SJSA1 (cell line): Measurements from ENCODE around the gene CAMTA2. TPM values are rescaled to one million over a fixed set of nuclear protein-coding genes. Genes with fewer than 3 reads are reported as not detected.

ENCODE experiments used
- DNase-seq, 2 experiments: peaks; one replicate each; pipeline ENCODE4 v3.0.0-alpha.2; 2015 to 2020; ENCODE audit warnings: low spot score in 2 of 2, low read depth in 1 of 2
- H3K27ac ChIP-seq: fragments of 250-450 bp; sonication (Bioruptor Pico); 2 replicates; pipeline ENCODE4 v1.5.1; 2020; ENCODE audit warnings: mild to moderate bottlenecking, moderate library complexity
- H3K27me3 ChIP-seq: fragments of 250-450 bp; sonication (Bioruptor Pico); replicated peaks from 2 replicates; pipeline ENCODE4 v1.5.1; 2020; ENCODE audit warnings: mild to moderate bottlenecking, moderate library complexity
- H3K36me3 ChIP-seq: fragments of 250-450 bp; sonication (Bioruptor Pico); 2 replicates; pipeline ENCODE4 v1.5.1; 2020; ENCODE audit warnings: mild to moderate bottlenecking
- H3K4me1 ChIP-seq: fragments of 250-450 bp; sonication (Bioruptor Pico); replicated peaks from 2 replicates; pipeline ENCODE4 v1.6.1; 2021; ENCODE audit warnings: mild to moderate bottlenecking
- H3K4me3 ChIP-seq: fragments of 250-450 bp; sonication (Bioruptor Pico); 2 replicates; pipeline ENCODE4 v1.5.1; 2020; ENCODE audit warnings: mild to moderate bottlenecking
- H3K9me3 ChIP-seq: fragments of 250-450 bp; sonication (Bioruptor Pico); replicated peaks from 2 replicates; pipeline ENCODE4 v1.5.1; 2020; ENCODE audit warnings: mild to moderate bottlenecking
- total RNA-seq: library from RNA; depleted of rRNA; stranded (reverse); fragments of >200 nt; shearing (Covaris generic); gene quantifications from 2 replicates; pipeline ENCODE4 v1.2.3, GENCODE V29; 2014

CAMTA2 gene
- total RNA-seq, 1 experiment from 2014 or later = 19.7 TPM

- Histone ChIP-seq H3K27me3 (no peaks in the 10 kb centered on the region), H3K9me3 (no peaks in the 10 kb centered on the region), H3K36me3 (peaks cover 87% of the 10 kb centered on the region), H3K4me1 (peaks cover 39% of the 10 kb centered on the region), H3K4me3 (peak overlapping the region; percentile 57), H3K27ac (peak overlapping the region; percentile 93)
- peak in 1 of 2 experiments; percentile 43 for DNase-seq
Observed at GRCh38 chr17:4969551-4970173, 17.8 kb downstream of the CAMTA2 start.

DNA sequence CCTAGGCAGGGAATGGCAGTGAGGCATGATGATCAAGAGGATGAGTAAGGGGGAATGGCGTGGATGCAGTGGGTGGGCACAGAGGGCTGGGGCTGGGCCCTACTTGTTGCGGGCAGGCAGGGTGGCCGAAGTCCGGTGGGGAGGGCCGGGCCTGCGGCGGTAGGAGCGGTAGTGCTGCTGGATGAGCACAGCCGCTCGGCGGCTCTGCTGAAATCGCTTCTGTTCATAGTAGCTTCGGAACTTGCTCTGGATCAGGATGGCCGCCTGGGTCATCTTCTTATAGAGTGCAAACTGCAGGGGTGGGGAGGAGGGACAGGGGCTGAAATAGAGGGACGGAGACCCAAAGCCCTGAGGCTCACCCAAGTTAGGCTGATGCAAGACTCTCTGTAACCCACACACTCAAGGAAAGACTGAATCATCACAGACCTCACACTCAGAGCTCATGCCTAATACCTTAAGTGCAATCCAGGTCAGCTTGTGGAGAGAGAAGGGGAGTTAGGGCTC lies 18.4 kb downstream of the CAMTA2 start:
- Histone ChIP-seq H3K4me1 (peaks cover 39% of the 10 kb centered on the region), H3K27me3 (no peaks in the 10 kb centered on the region), H3K9me3 (no peaks in the 10 kb centered on the region), H3K27ac (peak overlapping the region; percentile 93), H3K4me3 (peak overlapping the region; percentile 57), H3K36me3 (peaks cover 85% of the 10 kb centered on the region)
- peak; percentile 96 to 97 for DNase-seq

DNA sequence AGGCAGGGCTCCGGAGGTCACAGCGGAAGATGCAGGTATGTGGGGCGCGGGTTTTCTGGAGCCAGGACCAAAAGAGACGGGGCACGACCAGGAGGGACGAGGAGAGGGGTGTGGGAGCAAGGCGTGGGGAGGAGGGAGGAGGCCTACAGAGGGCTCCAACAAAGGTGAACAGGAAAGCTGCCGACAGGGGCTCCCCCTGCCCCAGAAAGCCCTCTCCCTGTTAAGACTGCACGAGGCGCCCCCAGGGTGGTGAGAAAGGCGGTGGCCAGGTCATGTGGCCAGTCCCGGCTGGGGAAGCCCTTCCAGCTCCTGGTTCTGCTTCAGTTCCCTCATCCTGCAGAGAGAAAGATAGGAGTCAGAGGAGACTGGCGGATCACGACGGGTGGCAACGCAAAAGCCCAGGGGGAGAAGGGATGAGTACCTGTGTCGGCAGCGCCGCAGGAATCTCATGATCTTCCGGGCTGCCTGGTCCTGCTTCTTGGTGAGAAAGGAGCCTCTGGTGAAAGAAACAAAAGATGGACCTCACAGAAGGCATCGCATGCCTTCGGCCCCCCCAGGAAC lies 18.9 kb downstream of the CAMTA2 start:
- H3K27me3 ChIP-seq = no peaks in the 10 kb centered on the region
- DNase-seq = no peak
- peak overlapping the region; percentile 93 for H3K27ac ChIP-seq
- H3K36me3 ChIP-seq = peaks cover 80% of the 10 kb centered on the region
- H3K4me1 ChIP-seq = peaks cover 39% of the 10 kb centered on the region
- no peaks in the 10 kb centered on the region for H3K9me3 ChIP-seq
- peak overlapping the region; percentile 57 for H3K4me3 ChIP-seq

DNA sequence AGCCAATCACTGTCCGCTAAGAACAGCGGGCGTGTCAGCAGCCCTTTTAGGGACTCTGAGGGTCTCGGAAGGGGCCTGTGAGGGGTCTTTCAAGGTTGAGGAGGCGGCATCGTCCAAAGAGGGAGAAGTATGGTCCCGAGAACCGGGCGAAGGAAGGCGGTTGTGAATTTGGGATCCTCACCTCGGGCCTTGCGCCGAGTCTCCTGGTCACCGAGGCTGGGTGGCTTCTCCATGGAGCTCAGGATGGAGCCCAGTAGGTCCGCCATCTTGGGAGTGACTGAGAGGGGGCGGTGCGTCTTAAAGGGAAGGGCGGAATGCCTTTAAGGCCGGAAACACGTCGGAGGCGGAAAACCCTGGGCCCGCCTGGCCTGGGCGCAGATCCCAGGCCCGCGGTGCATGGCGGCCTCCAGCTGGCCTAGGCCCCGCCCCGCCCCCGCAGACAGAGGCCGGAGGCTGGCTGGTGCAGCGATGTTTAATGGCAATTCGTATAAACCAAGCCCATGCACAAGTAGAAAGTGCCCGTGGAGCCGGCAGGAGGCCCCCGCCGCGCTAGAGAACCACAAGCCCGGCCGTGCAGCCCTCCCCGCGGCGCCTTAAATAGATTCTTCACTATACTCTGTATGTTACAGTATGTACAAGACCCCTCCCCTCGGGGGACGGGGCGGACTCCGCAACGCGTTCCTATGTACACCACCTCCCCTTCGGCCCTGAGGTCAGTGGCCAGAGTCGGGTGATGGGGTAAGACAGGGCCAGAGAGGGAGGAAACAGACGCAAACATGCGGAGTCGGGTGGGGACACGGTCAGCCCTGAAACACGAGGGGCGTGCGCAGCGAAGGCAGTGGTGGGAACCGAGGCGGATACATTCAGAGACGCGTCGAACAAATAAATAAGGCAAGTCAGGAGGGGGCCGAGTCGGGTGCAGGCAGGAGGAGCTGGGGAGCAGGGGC lies 19.7 kb downstream of the CAMTA2 start, which contains the start of gene SPAG7:
TSS of gene SPAG7 (minus strand) at position 279 of the 947 bp plus-strand sequence. CDS start at position 266, 13 bp downstream.
- Histone ChIP-seq H3K36me3 (peaks cover 72% of the 10 kb centered on the region), H3K4me3 (peak within 1 kb of the TSS; percentile 57), H3K27me3 (no peaks in the 10 kb centered on the region), H3K9me3 (no peaks in the 10 kb centered on the region), H3K4me1 (peaks cover 39% of the 10 kb centered on the region), H3K27ac (peak within 1 kb of the TSS; percentile 93)
- peak; percentile 93 to 99 for DNase-seq

DNA sequence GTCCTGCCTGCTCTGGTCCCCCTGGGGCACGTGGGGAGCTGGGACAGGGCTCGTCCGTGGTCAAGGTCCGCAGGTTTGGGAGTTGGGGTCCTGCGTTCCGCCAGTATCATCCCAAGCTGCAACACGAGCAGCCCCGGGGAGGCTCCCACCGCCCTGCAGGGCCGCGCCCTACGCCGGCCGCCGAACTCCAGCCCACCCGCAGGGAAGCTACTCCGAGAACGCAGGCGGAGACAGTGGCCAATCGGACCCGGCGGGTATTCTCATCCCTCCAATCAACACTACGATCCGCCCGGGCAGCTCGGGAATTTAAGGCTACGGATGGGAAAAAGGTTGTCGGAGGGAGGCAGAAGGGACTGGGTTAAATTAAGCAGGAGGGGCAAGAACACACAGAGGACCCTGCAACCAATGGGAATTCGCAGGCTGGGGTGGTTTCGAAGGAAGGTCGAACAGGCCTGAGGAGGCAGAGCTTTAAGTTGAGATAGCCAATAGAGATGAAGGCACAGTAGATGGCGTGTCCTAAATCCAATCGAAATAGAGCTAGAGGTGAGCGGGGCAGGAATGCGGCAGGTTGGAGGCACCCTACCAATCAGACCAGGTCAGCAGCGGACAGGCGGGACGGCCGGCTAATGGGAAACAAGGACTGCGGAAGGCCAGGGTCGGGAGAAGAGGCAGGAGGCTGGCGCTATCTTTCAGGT lies 20.5 kb downstream of the CAMTA2 start:
- peak overlapping the region; percentile 93 for H3K27ac ChIP-seq
- peaks cover 68% of the 10 kb centered on the region for H3K36me3 ChIP-seq
- peak; percentile 98 to 99 for DNase-seq
- peak overlapping the region; percentile 57 for H3K4me3 ChIP-seq
- H3K27me3 ChIP-seq = no peaks in the 10 kb centered on the region
- H3K4me1 ChIP-seq = peaks cover 39% of the 10 kb centered on the region
- no peaks in the 10 kb centered on the region for H3K9me3 ChIP-seq

DNA sequence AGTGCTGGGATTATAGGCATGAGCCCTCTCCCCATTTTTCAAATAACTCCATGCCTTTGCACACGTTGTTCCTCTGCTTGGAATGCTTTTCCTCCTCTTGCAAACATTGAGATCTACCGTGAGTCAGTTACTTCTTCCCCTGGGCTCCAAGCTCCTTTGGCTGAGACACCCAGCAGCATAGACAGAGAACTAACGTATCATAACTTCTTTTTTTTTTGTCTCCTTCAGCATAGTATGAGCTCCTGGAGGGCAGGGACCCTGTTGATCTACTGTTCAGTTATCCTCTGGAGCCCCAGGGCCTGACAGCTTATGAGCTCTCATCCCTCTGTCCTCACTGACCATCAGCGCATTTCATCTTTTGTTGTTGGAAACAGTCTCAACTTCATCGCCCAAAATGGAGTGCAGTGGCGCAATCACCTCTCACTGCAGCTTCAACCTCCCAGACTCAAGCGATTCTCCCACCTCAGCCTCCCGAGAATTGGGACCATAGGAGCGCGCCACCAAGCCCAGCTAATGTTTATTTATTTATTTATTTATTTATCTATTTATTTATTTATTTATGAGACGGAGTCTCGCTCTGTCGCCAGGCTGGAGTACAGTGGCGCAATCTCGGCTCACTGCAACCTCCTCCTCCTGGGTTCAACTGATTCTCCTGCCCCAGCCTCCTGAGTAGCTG lies 22.0 kb downstream of the CAMTA2 start:
- Histone ChIP-seq H3K27ac (no peak overlapping the region), H3K36me3 (peaks cover 67% of the 10 kb centered on the region), H3K9me3 (no peaks in the 10 kb centered on the region), H3K27me3 (no peaks in the 10 kb centered on the region), H3K4me3 (no peak overlapping the region), H3K4me1 (peaks cover 31% of the 10 kb centered on the region)
- no peak for DNase-seq

DNA sequence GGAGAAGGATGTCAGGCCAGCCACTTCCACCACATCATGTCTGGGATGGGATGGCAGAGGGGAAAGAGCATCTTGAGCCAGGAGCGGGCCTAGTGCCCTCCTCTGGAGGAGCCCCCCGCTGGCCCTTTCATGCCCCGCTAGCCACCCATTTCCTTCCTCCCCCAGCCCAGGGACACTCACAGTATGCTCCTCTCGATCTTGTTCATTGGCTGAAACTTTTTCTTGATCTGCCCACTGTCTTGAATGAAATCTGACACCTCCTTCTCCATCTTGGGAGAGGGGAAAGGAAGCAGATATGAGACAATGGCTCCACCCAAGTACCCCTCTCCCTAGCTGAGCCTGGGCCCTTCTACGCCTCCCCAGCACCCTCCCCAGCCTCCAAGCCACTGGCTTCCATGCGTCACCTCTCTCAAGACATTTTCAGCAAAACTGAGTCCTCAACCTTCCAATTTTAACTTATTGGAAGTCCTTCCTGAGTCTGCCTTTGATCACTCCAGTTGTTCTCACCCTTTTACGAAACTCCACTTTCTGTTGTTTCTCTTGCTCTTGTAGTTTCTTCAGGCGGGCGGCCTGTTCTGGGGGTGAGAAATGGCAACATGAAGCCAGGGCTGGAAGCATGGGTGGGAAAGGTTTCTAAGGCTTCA lies 27.1 kb downstream of the CAMTA2 start:
- no peaks in the 10 kb centered on the region for H3K27me3 ChIP-seq
- no peak overlapping the region for H3K4me3 ChIP-seq
- no peaks in the 10 kb centered on the region for H3K9me3 ChIP-seq
- no peak for DNase-seq
- no peaks in the 10 kb centered on the region for H3K4me1 ChIP-seq
- peaks cover 51% of the 10 kb centered on the region for H3K36me3 ChIP-seq
- H3K27ac ChIP-seq = no peak overlapping the region

GRCh38 chr17:4959261-4959965 lies 28.1 kb downstream of the CAMTA2 start:
- H3K4me1 ChIP-seq = no peaks in the 10 kb centered on the region

GRCh38 chr17:4958102-4958501 lies 29.4 kb downstream of the CAMTA2 start:
- no peak overlapping the region for H3K4me3 ChIP-seq
- H3K4me1 ChIP-seq = peaks cover 11% of the 10 kb centered on the region
- no peaks in the 10 kb centered on the region for H3K9me3 ChIP-seq
- no peak overlapping the region for H3K27ac ChIP-seq
- peaks cover 40% of the 10 kb centered on the region for H3K36me3 ChIP-seq
- no peaks in the 10 kb centered on the region for H3K27me3 ChIP-seq
- no peak for DNase-seq

More at GRCh38 chr17:4959261-4959965, 28.1 kb downstream of the CAMTA2 start:
- H3K36me3 ChIP-seq = peaks cover 41% of the 10 kb centered on the region
- no peak overlapping the region for H3K27ac ChIP-seq
- H3K9me3 ChIP-seq = no peaks in the 10 kb centered on the region
- no peak for DNase-seq
- H3K27me3 ChIP-seq = no peaks in the 10 kb centered on the region
- H3K4me3 ChIP-seq = no peak overlapping the region

DNA sequence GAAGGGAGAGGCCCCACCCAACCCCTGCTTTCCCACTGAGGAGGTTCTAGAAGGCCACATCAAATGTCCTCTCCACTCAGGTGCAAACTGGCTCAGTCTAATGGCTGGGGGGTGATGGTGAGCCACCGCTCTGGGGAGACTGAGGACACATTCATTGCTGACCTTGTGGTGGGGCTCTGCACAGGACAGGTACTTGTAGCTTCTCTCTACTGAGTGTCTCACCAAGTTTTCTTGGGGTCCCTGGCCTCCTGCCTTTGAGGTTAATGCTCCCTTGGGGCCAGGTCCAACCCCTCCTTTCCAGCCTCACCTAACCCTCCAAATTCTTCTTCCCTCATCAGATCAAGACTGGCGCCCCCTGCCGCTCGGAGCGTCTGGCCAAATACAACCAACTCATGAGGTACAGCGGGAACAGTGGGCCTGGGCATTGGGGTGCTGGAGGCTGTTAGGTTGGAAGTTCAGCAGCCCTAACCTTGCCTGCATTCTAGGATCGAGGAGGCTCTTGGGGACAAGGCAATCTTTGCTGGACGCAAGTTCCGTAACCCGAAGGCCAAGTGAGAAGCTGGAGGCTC lies 30.9 kb downstream of the CAMTA2 start:
- Histone ChIP-seq H3K36me3 (peaks cover 34% of the 10 kb centered on the region), H3K27ac (no peak overlapping the region), H3K4me3 (no peak overlapping the region), H3K4me1 (peaks cover 26% of the 10 kb centered on the region), H3K9me3 (no peaks in the 10 kb centered on the region), H3K27me3 (no peaks in the 10 kb centered on the region)
- DNase-seq = no peak

- Histone ChIP-seq H3K9me3 (no peaks in the 10 kb centered on the region), H3K27ac (no peak overlapping the region), H3K4me1 (peaks cover 41% of the 10 kb centered on the region), H3K4me3 (no peak overlapping the region), H3K36me3 (peaks cover 22% of the 10 kb centered on the region), H3K27me3 (no peaks in the 10 kb centered on the region)
- no peak for DNase-seq
Observed at GRCh38 chr17:4955091-4955490, 32.4 kb downstream of the CAMTA2 start.
